Mucosa of stomach (tissue), 1 donor: Measurements from ENCODE around the gene MRPL33.

Experiments
- H3K27me3 ChIP-seq: one replicate; pipeline ENCODE4 v1.7.0; 2013; ENCODE audit warnings: mild to moderate bottlenecking, low read length; ENCODE audit not compliant: control insufficient read depth, insufficient read depth
- H3K36me3 ChIP-seq: one replicate; pipeline ENCODE4 v1.7.0; 2013; ENCODE audit warnings: low read length; ENCODE audit not compliant: control insufficient read depth, insufficient read depth
- H3K4me1 ChIP-seq: one replicate; pipeline ENCODE4 v1.7.0; 2013; ENCODE audit warnings: mild to moderate bottlenecking, low read length; ENCODE audit not compliant: control insufficient read depth, insufficient read depth
- H3K4me3 ChIP-seq: one replicate; pipeline ENCODE4 v1.7.0; 2013; ENCODE audit warnings: low read length
- H3K9ac ChIP-seq: one replicate; pipeline ENCODE4 v1.7.0; 2013; ENCODE audit warnings: mild to moderate bottlenecking, low read length, moderate library complexity
- H3K9me3 ChIP-seq: one replicate; pipeline ENCODE4 v1.7.0; 2013; ENCODE audit warnings: mild to moderate bottlenecking, low read length, moderate library complexity; ENCODE audit not compliant: control insufficient read depth
- donor health status: Pancreatic carcinoma.

MRPL33 gene

DNA sequence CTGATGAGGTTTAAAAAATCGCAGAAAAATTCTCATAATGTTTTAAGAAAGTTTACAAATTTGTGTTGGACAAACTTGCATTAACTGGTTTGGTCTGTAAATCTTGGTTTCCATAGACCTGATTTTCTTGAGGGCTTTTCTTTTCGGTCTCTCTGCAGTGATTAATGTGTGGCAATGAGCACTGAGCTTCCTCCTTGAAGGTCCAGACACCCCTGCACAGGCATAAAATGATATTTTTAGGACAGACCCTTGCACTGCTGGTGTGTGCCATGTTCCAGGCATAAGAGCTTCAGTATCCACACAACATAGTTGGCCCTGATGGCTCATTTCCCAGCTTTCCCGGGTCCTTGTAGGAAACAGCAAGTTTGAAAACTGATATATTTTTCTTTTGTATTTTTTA, 33.7 kb downstream of the MRPL33 start:
- no peak overlapping the region for H3K9ac ChIP-seq
- peaks cover 19% of the 10 kb centered on the region for H3K4me1 ChIP-seq
- no peaks in the 10 kb centered on the region for H3K27me3 ChIP-seq
- H3K36me3 ChIP-seq: no peaks in the 10 kb centered on the region
- no peaks in the 10 kb centered on the region for H3K9me3 ChIP-seq
- no peak overlapping the region for H3K4me3 ChIP-seq

DNA sequence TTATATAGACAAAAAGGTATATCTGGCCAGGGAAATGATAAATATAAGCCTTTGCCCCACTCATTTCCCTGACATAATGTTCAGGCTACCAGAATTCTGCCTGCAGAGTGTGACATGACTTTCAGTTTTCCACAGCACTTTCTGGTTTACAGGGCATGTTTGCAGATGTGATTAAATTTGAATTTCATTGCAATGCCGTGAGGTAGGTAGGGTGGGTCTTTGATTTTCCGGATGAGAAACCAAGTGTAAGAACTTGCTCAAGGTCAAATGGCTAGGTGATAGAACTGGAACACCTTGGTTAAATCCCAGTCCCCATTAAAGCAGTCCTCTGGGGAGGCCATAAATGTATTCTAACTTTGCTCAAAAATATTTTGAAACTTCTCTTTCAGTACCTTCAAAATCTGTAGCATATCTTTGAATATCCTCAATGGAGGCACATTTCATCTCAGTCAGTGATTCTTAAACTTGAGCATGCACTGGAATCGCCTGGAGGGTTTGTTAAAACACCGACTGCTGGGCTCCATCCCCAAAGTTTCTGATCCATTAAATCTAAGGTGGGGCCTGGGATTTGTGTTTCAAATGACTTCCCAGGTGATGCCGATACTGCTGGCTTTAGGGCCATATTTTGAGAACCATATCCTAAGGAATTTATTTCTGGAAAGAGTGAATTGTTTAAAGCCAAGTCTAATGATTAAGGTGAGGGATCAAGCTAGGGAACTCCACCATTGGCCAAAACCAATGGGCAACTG, 35.0 kb downstream of the MRPL33 start:
- Histone ChIP-seq H3K36me3 (no peaks in the 10 kb centered on the region), H3K4me3 (no peak overlapping the region), H3K9ac (no peak overlapping the region), H3K9me3 (no peaks in the 10 kb centered on the region), H3K4me1 (peaks cover 19% of the 10 kb centered on the region), H3K27me3 (no peaks in the 10 kb centered on the region)

DNA sequence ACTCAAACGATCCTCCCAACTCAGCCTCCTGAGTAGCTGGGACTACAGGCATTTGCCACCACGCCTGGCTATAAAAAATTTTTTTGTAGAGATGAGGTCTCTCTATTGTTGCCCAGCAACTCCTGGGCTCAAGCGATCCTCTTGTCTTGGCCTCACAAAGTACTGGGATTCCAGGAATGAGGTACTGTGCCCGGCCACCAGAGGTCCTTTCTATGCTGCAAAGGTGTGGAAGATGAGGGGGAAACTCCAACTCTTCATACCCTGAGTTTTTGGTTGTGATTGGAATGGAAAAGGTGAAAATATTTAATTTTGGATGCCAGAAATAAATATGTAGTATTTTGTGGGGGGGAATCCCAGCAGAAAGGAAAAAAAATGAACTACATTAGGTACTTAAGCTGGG, 36.0 kb downstream of the MRPL33 start:
- Histone ChIP-seq H3K9ac (no peak overlapping the region), H3K4me1 (peaks cover 19% of the 10 kb centered on the region), H3K27me3 (no peaks in the 10 kb centered on the region), H3K36me3 (no peaks in the 10 kb centered on the region), H3K4me3 (no peak overlapping the region), H3K9me3 (no peaks in the 10 kb centered on the region)

DNA sequence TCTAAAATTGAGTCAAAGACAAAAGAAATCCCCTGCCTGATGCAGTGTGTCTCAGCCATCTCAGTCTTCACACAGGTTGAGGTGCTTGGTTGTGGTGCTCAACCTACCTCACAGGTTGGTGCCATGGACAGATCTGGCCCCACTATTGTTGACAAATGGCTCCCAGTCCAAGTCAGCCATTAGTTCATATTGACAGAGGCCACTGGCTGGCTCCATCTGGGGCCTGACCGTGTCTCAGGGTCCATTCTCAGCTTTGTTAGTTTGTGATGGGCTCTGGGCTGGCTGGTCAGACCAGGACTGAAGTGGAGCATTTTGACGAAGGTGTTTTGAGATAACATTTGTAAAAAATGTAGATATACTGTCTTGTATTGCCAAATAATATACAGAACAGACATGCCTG, 36.9 kb downstream of the MRPL33 start:
- Histone ChIP-seq H3K4me3 (no peak overlapping the region), H3K4me1 (peaks cover 19% of the 10 kb centered on the region), H3K36me3 (no peaks in the 10 kb centered on the region), H3K9ac (no peak overlapping the region), H3K27me3 (no peaks in the 10 kb centered on the region), H3K9me3 (no peaks in the 10 kb centered on the region)

DNA sequence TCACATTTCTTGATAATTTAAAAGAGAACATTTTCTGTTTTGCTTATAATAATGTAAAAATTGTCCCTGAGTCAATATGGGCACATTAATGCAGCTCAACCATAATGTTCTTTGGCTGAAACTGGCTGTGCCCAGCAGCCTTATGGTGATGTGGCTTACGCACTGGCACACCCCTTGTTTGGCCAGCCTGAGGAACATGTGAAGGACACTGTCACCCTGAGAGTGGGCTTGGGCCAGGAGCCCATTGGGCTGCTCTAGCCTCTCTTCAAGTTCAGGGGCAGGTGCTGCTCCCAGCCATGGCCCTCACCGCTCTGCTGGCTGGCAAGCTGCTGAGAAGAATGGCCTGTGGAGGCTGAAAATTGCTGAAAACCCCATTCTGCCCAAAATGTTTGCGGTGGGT, 37.5 kb downstream of the MRPL33 start:
- H3K36me3 ChIP-seq: no peaks in the 10 kb centered on the region
- peaks cover 19% of the 10 kb centered on the region for H3K4me1 ChIP-seq
- no peaks in the 10 kb centered on the region for H3K27me3 ChIP-seq
- H3K9ac ChIP-seq: no peak overlapping the region
- no peaks in the 10 kb centered on the region for H3K9me3 ChIP-seq
- H3K4me3 ChIP-seq: no peak overlapping the region

GRCh38 chr2:27809761-27810241, 38.3 kb downstream of the MRPL33 start:
- no peaks in the 10 kb centered on the region for H3K27me3 ChIP-seq
- no peaks in the 10 kb centered on the region for H3K36me3 ChIP-seq
- H3K9me3 ChIP-seq: no peaks in the 10 kb centered on the region
- H3K4me1 ChIP-seq: peaks cover 19% of the 10 kb centered on the region
- H3K4me3 ChIP-seq: no peak overlapping the region
- no peak overlapping the region for H3K9ac ChIP-seq

- no peak overlapping the region for H3K4me3 ChIP-seq
- H3K36me3 ChIP-seq: no peaks in the 10 kb centered on the region
- peaks cover 19% of the 10 kb centered on the region for H3K4me1 ChIP-seq
- H3K27me3 ChIP-seq: no peaks in the 10 kb centered on the region
- H3K9me3 ChIP-seq: no peaks in the 10 kb centered on the region
- H3K9ac ChIP-seq: no peak overlapping the region
Observed at GRCh38 chr2:27810455-27810854, 38.9 kb downstream of the MRPL33 start.

DNA sequence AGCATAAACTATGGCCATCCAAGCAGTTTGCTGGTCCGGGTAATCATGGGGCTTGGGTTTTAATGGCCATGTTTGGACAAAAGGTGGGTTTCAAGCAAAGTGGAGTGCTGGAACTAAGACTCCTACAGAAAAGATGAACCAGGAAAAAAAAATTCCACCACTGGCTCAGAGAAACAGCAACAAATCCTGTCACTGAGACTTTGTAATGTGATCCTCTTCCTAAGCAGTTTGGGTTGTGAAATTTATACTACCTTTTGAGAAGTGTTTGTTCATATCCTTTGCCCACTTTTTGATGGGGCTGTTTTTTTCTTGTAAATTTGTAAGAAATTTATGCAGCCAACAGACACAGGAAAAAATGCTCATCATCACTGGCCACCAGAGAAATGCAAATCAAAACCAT, 40.2 kb downstream of the MRPL33 start:
- H3K27me3 ChIP-seq: no peaks in the 10 kb centered on the region
- H3K4me3 ChIP-seq: no peak overlapping the region
- peaks cover 15% of the 10 kb centered on the region for H3K4me1 ChIP-seq
- no peaks in the 10 kb centered on the region for H3K9me3 ChIP-seq
- no peaks in the 10 kb centered on the region for H3K36me3 ChIP-seq
- H3K9ac ChIP-seq: no peak overlapping the region

DNA sequence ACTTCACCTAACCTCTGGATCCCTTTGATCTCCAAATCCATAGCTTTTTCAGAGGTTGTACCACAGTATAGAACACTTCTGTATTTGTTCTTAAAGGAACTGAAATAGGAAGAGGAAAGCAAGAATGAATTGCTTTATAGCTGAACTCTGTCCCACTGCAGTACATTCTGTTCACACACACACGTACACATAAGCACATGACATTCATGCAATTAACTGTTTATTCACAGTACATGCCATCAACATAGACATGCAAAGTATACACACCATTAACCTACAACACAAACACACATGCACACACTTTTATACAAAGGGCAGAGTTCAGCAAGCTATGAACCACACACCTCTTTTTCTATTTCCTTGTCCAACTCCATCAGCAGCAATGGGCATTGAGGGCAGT, 43.2 kb downstream of the MRPL33 start:
- Histone ChIP-seq H3K36me3 (no peaks in the 10 kb centered on the region), H3K4me1 (no peaks in the 10 kb centered on the region), H3K27me3 (no peaks in the 10 kb centered on the region), H3K9ac (no peak overlapping the region), H3K4me3 (no peak overlapping the region), H3K9me3 (no peaks in the 10 kb centered on the region)

- Histone ChIP-seq H3K27me3 (no peaks in the 10 kb centered on the region), H3K9ac (no peak overlapping the region), H3K9me3 (no peaks in the 10 kb centered on the region), H3K4me1 (no peaks in the 10 kb centered on the region), H3K36me3 (no peaks in the 10 kb centered on the region), H3K4me3 (no peak overlapping the region)
Observed at GRCh38 chr2:27815860-27816438, 44.4 kb downstream of the MRPL33 start.

GRCh38 chr2:27822049-27822448, 50.5 kb downstream of the MRPL33 start:
- Histone ChIP-seq H3K9me3 (no peaks in the 10 kb centered on the region), H3K9ac (no peak overlapping the region), H3K4me1 (no peaks in the 10 kb centered on the region), H3K27me3 (no peaks in the 10 kb centered on the region), H3K4me3 (no peak overlapping the region), H3K36me3 (no peaks in the 10 kb centered on the region)

DNA sequence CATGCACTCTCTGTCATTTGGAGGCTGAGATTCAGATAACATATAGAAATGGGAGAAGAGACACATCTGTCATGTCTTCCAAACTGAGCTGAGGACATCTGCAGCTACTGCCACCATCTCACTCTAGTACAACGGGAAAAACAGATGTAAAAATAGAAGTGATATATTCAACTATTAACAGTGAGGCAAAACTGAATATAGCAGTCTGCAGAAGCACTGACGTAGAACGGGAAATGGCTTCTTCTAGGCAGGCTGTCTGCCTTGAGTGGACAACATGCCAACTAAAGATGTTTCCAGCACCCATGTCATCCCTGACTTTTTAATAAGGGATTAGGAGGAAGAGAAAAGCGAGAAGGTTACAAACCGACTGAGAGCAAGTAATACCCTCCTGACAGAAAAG, 51.6 kb downstream of the MRPL33 start:
- no peak overlapping the region for H3K9ac ChIP-seq
- no peaks in the 10 kb centered on the region for H3K36me3 ChIP-seq
- H3K4me3 ChIP-seq: no peak overlapping the region
- no peaks in the 10 kb centered on the region for H3K9me3 ChIP-seq
- no peaks in the 10 kb centered on the region for H3K27me3 ChIP-seq
- H3K4me1 ChIP-seq: no peaks in the 10 kb centered on the region
